Caco-2 (cell line): Measurements from ENCODE around the gene NDUFC2. TPM values are rescaled to one million over a fixed set of nuclear protein-coding genes. Genes with fewer than 3 reads are reported as not detected.

Source experiments
- BruUV-seq: library from RNA; stranded (reverse); fragments of 400-500 nt; replicated peaks from 2 replicates; lab custom pipeline; 2021; lab: Mats Ljungman, UMichigan
- CTCF ChIA-PET: fragments of 300-600 bp; sonication (Branson Sonifier 250); formaldehyde crosslinking; loops from one replicate; lab custom pipeline; 2022; ENCODE audit warnings: antibody characterized with exemption; lab: Charles Lee
- POLR2A ChIA-PET: fragments of 300-600 bp; sonication (Branson Sonifier 250); formaldehyde crosslinking; loops from one replicate; lab custom pipeline; 2022; ENCODE audit warnings: antibody characterized with exemption; lab: Charles Lee
- DNase-seq, 2 experiments: peaks; one replicate each; pipeline versions ENCODE4 v3.0.0 to v3.0.0-alpha.2; 2020 to 2022
- H3K27me3 ChIP-seq: replicated peaks from 2 replicates; pipeline ENCODE4 v1.6.0; 2011; ENCODE audit warnings: low read length; ENCODE audit not compliant: control insufficient read depth, insufficient read depth
- H3K36me3 ChIP-seq: 2 replicates; pipeline ENCODE4 v1.5.1; 2011; ENCODE audit warnings: low read length; ENCODE audit not compliant: control insufficient read depth, insufficient read depth
- H3K4me1 ChIP-seq: fragments of 250-450 bp; sonication (Bioruptor Pico); 2 replicates; pipeline ENCODE4 v1.5.1; 2020; ENCODE audit warnings: mild to moderate bottlenecking
- H3K4me3 ChIP-seq: 2 replicates; pipeline ENCODE4 v1.5.1; 2011; ENCODE audit warnings: low read depth, mild to moderate bottlenecking, control low read depth, low read length
- H3K9me3 ChIP-seq: fragments of 250-450 bp; sonication (Bioruptor Pico); 2 replicates; pipeline ENCODE4 v1.5.1; 2020; ENCODE audit warnings: mild to moderate bottlenecking, moderate library complexity
- H3K27ac Mint-ChIP-seq: one replicate; pipeline ENCODE4 v1.8.0; 2022; ENCODE audit warnings: mixed read lengths; ENCODE audit not compliant: unreplicated experiment
- H3K27me3 Mint-ChIP-seq: one replicate; pipeline ENCODE4 v1.8.0; 2022; ENCODE audit warnings: mixed read lengths; ENCODE audit not compliant: insufficient read depth, unreplicated experiment
- H3K36me3 Mint-ChIP-seq: one replicate; pipeline ENCODE4 v1.8.0; 2022; ENCODE audit warnings: mild to moderate bottlenecking, mixed read lengths; ENCODE audit not compliant: insufficient read depth, unreplicated experiment
- H3K4me1 Mint-ChIP-seq: one replicate; pipeline ENCODE4 v1.8.0; 2022; ENCODE audit warnings: low read depth, mixed read lengths; ENCODE audit not compliant: unreplicated experiment
- H3K4me3 Mint-ChIP-seq: one replicate; pipeline ENCODE4 v1.8.0; 2022; ENCODE audit warnings: mild to moderate bottlenecking, moderate library complexity, mixed read lengths; ENCODE audit not compliant: unreplicated experiment
- H3K9me3 Mint-ChIP-seq: one replicate; pipeline ENCODE4 v1.8.0; 2022; ENCODE audit warnings: mixed read lengths; ENCODE audit not compliant: unreplicated experiment
- intact Hi-C: fragments of 100-400 bp; cut with micrococcal nuclease; formaldehyde crosslinking; loops from one replicate; pipeline ENCODE4 v1.10.0; 2022; ENCODE audit not compliant: unreplicated experiment
- total RNA-seq: library from RNA; stranded (reverse); gene quantifications from 2 replicates; pipeline ENCODE4 v1.2.3, GENCODE V29; 2022
- TF ChIP-seq, protein P1 (sequence below), 2 experiments: fragments of 200-600 bp in 1 of 2; IDR thresholded peaks; 1 replicate in 1 of 2; 2 replicates in 1 of 2; pipeline versions ENCODE4 v1.5.1 to v1.8.0; 2011 to 2022; ENCODE audit warnings: antibody characterized with exemption in 1 of 2, control low read depth in 1 of 2, inconsistent platforms in 1 of 2, low read depth in 1 of 2, low read length in 1 of 2, mild to moderate bottlenecking in 1 of 2, moderate library complexity in 1 of 2; ENCODE audit not compliant: insufficient read depth in 1 of 2, severe bottlenecking in 1 of 2, unreplicated experiment in 1 of 2

Gene NDUFC2
- total RNA-seq, 1 experiment from 2014 or later: 732 TPM

DNA sequence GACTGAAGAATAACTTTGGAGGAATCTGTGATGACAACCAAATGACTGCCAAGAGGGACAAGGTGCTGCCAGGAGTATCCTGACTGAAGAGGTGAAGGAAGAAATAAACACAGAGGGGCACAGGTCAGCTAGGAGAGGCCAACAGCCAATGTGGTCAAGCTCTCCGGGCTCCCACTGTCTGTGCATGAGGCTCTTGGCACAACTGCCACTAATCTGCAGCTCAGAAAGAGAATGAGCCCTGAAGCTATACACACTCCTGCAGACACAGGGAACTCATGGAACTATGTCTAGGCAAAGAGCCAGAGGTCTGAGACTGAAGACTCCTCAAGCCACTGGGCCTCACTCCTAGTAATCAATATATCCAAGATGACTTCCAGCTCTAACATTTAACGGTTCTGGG is 9.0 kb downstream of the NDUFC2 start:
- no peaks in the 10 kb centered on the region for H3K9me3 ChIP-seq
- H3K36me3 Mint-ChIP-seq: peaks cover 85% of the 10 kb centered on the region
- no peak overlapping the region for H3K27ac Mint-ChIP-seq
- BruUV-seq: no TSS peak
- H3K27me3 ChIP-seq: no peaks in the 10 kb centered on the region; the same call in 1 of the 2 replicates
- peaks cover 15% of the 10 kb centered on the region for H3K36me3 ChIP-seq
- no peaks in the 10 kb centered on the region for H3K27me3 Mint-ChIP-seq
- peaks cover 38% of the 10 kb centered on the region for H3K4me1 Mint-ChIP-seq
- no peak overlapping the region for H3K4me3 Mint-ChIP-seq
- intact Hi-C loops: no loop called here
- no peak overlapping the region for H3K4me3 ChIP-seq
- POLR2A ChIA-PET: no interaction called here
- no peak for DNase-seq
- H3K9me3 Mint-ChIP-seq: no peaks in the 10 kb centered on the region
- H3K4me1 ChIP-seq: peaks cover 19% of the 10 kb centered on the region
- CTCF ChIA-PET: interaction anchor here (0.5 kb wide), 1 partner anchor 8 kb away, joined by 3 read pairs; no protein-coding TSS in a partner anchor
- TF ChIP-seq, protein P1, sequence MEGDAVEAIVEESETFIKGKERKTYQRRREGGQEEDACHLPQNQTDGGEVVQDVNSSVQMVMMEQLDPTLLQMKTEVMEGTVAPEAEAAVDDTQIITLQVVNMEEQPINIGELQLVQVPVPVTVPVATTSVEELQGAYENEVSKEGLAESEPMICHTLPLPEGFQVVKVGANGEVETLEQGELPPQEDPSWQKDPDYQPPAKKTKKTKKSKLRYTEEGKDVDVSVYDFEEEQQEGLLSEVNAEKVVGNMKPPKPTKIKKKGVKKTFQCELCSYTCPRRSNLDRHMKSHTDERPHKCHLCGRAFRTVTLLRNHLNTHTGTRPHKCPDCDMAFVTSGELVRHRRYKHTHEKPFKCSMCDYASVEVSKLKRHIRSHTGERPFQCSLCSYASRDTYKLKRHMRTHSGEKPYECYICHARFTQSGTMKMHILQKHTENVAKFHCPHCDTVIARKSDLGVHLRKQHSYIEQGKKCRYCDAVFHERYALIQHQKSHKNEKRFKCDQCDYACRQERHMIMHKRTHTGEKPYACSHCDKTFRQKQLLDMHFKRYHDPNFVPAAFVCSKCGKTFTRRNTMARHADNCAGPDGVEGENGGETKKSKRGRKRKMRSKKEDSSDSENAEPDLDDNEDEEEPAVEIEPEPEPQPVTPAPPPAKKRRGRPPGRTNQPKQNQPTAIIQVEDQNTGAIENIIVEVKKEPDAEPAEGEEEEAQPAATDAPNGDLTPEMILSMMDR (IDR thresholded peaks at IDR 0.05; ENCODE audit: insufficient read depth in 1 of 2, low read depth in 1 of 2, low read length in 1 of 2, severe bottlenecking in 1 of 2, unreplicated experiment in 1 of 2): no peak

DNA sequence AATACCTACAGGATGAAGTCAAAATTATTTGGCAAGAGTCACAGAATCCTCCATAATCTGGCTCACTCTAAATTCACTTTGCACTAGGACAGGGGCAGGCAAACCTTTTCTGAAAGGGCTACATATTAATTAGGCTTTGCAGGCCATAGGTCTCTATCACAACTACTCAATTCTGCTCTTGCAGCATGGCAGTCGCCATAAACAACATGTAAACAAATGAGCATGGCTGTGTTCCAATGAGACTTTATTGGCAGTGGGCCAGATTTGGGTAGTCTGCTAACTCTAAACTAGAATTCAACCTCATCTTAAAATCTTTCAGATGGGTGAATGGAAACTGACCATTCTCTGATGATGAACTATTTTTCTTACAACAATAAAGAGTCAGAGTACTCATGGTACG is 10.2 kb downstream of the NDUFC2 start:
- Mint-ChIP-seq H3K36me3 (peaks cover 83% of the 10 kb centered on the region), H3K4me3 (no peak overlapping the region), H3K4me1 (peaks cover 31% of the 10 kb centered on the region), H3K9me3 (no peaks in the 10 kb centered on the region), H3K27ac (no peak overlapping the region), H3K27me3 (no peaks in the 10 kb centered on the region)
- no peaks in the 10 kb centered on the region for H3K9me3 ChIP-seq
- H3K27me3 ChIP-seq: no peaks in the 10 kb centered on the region; the same call in 1 of the 2 replicates
- no TSS peak for BruUV-seq
- ChIA-PET POLR2A (interaction anchor here (1.0 kb wide), 1 partner anchor 39 kb away, joined by 5 read pairs; no protein-coding TSS in a partner anchor), CTCF (interaction anchor here (1.1 kb wide), 1 partner anchor 10 kb away, joined by 4 read pairs; the partner anchor contains the start of gene NDUFC2)
- intact Hi-C loops: no loop called here
- peaks cover 12% of the 10 kb centered on the region for H3K36me3 ChIP-seq
- H3K4me1 ChIP-seq: peaks cover 8% of the 10 kb centered on the region
- H3K4me3 ChIP-seq: no peak overlapping the region
- no peak for DNase-seq
- TF ChIP-seq, protein P1 (IDR thresholded peaks at IDR 0.05; ENCODE audit: insufficient read depth in 1 of 2, low read depth in 1 of 2, low read length in 1 of 2, severe bottlenecking in 1 of 2, unreplicated experiment in 1 of 2): no peak

DNA sequence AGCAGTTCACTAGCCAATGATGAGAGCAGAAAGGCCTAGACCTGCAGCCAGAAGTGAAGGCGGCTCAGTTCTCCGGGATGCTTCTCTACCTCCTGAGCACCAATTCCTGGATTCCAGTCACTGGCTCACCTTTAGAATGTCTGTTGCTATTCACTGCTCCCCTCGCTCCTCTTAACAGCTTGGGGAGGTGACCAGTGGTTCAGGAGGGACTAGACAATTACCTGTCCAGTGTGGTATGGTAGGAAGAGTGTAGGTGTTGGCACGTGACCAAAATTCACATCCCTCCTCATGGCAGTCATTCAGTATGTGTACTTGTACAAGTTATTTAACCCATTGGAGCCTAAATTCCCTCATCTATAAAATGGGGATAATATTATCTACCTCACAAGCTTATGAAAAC is 12.0 kb downstream of the NDUFC2 start:
- Histone ChIP-seq H3K36me3 (peaks cover 12% of the 10 kb centered on the region), H3K9me3 (no peaks in the 10 kb centered on the region), H3K27me3 (no peaks in the 10 kb centered on the region; the same call in 1 of the 2 replicates), H3K4me3 (no peak overlapping the region), H3K4me1 (peaks cover 9% of the 10 kb centered on the region)
- TF ChIP-seq, protein P1 (IDR thresholded peaks at IDR 0.05; ENCODE audit: insufficient read depth in 1 of 2, low read depth in 1 of 2, low read length in 1 of 2, severe bottlenecking in 1 of 2, unreplicated experiment in 1 of 2): no peak
- POLR2A ChIA-PET: interaction anchor here (0.7 kb wide), 1 partner anchor 73 kb away, joined by 5 read pairs; the partner anchor contains the start of gene INTS4
- no peak for DNase-seq
- Mint-ChIP-seq H3K27ac (no peak overlapping the region), H3K27me3 (no peaks in the 10 kb centered on the region), H3K4me3 (no peak overlapping the region), H3K36me3 (peaks cover 68% of the 10 kb centered on the region), H3K9me3 (no peaks in the 10 kb centered on the region), H3K4me1 (peaks cover 27% of the 10 kb centered on the region)
- CTCF ChIA-PET: interaction anchor here (0.7 kb wide), 1 partner anchor 158 kb away, joined by 3 read pairs; no protein-coding TSS in a partner anchor
- intact Hi-C loops: no loop called here
- no TSS peak for BruUV-seq
